GM18520 (cell line): ENCODE measurements around the gene SMOC2.
"Not testable (repeated sequence)": the region's sequence is repeated elsewhere in the genome, so short reads cannot be mapped to it uniquely, and the experiment has no call there.

Experiments
- ATAC-seq: cut with Tn5 transposase; IDR thresholded peaks from one replicate; pipeline ENCODE4 v1.9.1; 2021; ENCODE audit not compliant: unreplicated experiment

The SMOC2 gene

DNA sequence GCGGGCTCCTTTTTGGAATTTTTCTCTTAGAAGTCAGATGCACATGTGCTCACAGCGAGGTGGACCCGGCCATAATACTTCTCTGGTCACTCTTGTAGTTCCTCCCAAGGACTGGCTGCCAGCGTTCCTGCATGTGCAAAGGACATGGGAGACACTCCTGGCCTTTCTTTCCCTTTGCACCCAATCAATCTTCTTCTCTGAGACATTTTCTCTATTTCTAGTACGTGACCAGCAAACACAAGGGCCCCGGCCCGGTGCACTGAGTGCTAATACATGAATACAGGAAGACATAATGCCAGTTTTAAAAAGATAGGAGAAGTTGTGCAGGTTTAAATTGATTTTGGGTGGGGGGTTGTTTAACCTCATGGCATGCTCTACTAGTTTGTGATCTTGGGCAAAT is 233.6 kb downstream of the SMOC2 start:
- no peak for ATAC-seq

DNA sequence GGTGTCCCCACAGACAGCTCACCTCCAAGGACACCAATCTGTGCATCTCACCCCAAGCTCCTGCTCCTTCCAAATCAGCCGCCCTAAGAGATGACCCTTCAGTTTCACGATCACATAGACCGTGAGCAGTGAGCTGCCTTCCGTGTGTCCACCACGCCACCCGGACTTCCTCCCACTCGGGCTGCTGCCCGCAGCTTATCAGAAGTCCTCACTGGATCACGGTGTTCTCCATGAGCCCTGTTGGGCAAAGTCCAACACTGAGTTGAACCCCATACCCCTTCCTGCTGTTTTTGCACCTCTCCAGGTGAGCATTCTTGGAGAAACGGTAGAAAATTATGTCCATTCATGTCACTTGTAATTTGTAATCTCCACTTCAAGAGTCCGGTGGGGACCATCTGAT is 234.4 kb downstream of the SMOC2 start:
- no peak for ATAC-seq

DNA sequence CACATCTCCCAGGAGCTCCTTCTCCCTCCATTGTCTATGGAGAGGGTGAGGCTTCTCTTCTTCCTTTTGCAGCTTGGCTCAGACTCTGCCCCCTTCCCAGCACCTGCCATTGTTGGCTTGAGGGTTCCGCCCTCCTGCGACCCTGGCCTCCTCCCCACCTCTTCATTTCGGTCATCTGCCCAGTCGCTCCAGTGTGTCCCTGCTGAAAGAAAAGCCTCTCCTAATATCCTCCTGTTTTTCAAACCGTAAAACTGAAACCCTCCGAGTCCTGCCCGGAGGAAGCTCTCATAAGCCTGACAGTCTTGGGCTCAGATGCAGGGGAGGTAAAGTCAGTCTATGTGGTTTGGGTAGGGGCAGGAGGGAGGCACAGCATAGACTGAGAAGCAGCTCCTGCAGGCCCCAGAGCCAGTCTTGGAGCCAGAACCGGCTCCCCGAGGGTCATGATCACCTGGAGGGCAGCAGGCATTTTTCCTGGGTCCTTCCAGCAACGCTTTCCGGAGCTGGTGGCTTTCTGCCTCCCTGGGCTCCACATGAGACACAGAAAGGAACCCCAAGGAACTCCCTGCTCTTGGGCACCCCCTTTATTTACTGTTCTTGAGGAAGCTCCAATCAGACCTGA is 235.1 kb downstream of the SMOC2 start:
- ATAC-seq = no peak

DNA sequence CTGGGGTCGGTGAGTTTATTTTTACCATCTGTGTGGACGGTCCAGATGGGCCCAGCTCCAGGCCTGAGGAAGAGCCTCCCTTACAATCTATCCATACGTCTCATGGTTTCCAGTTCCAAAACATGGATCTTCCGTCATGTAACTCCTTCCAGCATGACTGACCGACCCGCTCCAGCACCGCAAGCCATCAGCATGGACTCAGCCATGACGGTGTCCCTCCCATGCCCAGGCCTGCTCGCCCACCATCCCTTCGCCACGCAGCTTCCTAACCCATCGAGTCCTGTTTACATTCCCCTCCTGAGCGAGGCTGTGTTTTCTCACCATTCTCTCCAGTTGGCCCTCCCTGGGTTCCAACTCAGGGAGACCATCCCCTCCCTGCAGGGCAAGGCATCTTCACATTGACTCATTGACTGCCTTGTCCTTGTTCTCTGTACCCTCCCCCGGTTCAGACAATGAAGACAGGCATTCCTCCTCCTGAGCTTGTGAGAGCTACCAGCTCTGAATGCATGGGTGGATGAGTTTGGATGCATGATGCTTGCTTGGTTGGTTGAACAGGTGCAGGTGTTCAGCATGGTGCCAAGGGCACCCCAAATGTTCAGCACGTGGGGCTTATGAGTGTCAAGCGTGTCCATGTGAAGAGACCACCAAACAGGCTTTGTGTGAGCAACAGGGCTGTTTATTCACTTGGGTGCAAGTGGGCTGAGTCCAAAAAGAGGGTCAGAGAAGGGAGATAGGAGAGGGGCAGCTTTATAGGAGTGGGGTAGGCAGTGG is 235.8 kb downstream of the SMOC2 start:
- no peak for ATAC-seq

DNA sequence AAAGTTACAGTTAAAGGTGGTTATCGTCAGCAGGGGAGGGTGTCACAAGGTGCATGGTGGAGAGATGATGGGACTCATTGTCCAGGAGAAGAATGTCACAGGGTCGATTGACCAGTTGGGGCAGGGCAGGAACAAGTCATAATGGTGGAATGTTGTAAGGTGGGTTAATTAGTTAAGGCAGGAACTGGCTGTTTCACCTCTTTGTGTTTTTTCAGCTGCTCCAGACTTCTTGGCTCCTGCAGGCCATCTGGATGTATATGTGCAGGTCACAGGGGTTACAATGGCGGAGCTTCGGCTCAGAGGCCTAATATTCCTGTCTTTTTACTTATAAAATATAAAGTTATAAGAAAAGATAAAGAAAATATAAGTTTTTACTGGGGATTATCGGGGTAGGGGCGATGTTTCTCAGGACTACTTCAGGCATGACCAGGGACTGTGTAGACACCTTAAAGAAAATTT is 236.4 kb downstream of the SMOC2 start:
- ATAC-seq = not testable (repeated sequence)

DNA sequence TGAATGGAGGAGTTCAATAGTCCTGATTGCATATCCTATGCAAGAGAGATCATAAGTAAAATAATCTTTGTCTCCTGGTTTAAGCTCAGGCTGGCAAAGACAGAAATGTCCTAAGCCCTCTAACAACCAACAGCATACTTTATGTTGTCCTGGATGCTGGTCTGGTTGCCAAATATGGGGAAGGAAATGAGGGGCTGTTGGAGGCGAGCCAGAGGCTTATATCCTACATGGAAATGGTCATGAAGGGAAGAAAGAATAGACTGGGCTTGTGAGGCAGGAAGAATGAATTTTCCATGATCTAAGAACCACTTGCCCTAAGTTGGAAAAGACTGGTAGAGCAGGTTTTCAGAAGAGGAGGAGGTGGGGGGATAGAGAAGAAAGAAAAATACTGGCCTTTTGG is 237.1 kb downstream of the SMOC2 start:
- ATAC-seq = no peak

DNA sequence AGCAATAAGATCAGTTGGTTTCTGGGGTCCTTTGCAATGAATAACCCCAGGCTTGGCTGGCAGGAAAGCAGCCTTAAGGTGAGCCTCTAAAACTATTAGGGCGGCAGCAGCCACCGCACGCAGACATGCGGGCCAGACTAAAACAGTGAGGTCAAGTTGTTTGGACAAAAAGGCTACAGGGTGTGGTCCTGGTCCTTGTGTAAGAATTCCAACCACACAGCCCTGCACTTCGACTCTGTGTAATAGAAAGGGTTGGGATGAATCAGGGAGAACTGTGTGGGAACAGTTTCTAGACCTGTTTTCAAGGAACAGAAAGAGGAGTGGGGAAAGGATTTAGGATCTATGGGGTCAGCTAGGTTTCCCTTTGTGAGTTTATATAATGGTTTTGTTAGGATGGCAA is 237.6 kb downstream of the SMOC2 start:
- no peak for ATAC-seq

DNA sequence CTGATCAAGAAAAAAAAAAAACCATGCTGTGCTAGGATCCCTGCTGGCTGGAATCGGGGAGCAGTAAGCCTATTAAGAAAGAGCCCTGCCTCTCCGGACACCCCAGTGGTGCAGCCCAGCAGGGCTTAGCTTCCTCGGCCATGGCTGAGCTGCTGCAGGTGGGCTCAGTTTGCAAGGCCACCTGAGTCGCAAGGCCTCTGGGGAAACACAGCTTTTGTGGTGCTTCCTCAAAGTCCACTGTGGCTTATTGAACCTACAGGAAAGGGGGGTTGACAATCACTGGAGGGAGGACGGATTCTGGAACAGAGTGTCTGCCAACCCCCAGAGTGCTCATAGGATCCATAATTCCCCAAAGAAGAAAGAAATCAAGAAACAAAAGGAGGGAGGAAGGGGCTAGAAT is 240.8 kb downstream of the SMOC2 start:
- ATAC-seq = no peak

DNA sequence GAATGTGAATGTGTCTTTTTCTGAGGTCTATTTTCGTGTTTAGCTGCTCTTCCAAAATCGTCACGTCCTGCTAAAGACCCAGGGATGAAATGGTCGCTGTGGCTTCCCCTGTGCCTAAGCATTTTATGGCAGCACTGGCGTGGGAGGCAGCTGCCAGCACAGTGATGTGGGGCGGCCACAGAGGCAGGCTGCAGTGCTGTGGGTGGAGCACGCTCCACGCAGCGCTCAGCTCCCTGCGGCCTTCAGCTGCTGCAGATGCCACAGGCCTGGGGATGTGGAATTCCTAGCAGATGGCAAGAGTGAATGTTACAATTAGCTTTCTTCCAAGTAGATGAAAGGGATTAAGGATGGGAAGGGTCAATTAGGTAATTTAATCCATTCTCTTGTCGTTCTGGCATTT is 242.6 kb downstream of the SMOC2 start:
- no peak for ATAC-seq

DNA sequence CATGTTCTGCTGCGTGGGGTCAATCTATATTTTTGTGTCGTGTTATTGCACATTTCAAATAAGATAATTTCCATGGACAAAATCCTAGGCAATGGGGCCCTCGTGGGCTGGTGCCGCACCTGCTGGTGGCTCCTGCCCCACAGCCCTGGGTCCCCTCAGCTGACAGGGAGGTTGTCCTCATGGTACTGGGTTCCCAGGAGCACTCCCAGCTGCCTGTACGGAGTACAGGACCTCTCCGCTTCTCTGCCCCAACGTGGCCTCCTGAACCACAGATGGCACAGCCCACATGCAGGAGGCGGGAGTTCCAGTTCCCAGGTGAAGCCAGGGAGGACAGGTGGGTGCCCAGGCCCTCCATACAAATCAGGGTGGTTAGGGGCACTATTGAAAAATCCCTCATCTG is 243.5 kb downstream of the SMOC2 start:
- no peak for ATAC-seq

DNA sequence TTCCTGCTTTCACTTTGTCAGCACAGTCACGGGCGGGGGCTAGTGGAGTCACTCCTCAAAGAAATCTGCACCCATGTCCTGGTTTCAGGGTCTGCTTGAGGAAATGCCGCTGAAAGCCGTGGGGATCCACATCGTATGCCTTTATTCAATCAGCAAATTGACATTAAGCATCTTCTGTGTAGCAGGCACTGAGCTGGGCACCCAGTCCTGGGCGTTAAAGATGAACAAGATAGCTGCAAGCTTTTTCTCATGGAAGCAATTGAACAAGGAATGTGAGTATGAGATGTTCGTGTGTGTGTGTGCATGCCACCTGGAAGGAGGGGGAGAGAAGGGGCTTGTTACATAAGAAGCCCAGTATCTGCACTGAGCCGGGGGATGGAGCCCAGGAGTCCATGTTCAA is 243.9 kb downstream of the SMOC2 start:
- ATAC-seq = no peak

DNA sequence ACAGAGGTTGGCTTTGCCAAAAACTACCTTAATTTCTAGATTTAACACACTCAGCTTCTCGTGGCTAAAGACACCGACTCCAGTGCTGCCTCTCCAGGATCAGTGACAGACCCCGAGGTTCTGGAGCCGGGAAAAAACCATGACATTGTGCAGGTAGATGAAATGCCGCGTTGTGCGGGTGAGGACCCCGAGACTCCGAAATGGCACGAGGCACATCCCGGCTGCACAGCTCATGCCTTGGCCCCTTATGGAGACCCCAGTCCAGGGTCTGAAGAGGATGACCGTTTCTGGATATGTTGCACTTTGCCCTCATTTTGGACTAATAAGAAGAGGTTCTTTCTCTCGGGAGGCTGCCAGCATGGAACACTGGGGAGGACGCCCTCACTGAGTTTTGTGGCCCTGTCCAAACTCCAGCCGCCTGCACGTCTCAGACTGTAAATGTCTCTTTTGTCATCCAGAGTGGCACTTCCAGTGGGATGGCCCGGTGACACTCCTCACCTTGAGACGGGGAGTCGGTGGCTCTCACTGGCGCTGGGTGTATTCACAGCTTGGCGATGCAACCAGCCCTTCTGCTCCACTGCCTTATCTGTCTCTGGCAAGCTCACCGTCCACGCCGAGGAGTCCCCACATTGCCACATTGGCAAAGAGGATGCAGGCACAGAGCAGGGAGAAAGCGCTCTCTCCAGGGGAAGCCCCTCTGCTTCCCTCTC is 245.2 kb downstream of the SMOC2 start:
- no peak for ATAC-seq

DNA sequence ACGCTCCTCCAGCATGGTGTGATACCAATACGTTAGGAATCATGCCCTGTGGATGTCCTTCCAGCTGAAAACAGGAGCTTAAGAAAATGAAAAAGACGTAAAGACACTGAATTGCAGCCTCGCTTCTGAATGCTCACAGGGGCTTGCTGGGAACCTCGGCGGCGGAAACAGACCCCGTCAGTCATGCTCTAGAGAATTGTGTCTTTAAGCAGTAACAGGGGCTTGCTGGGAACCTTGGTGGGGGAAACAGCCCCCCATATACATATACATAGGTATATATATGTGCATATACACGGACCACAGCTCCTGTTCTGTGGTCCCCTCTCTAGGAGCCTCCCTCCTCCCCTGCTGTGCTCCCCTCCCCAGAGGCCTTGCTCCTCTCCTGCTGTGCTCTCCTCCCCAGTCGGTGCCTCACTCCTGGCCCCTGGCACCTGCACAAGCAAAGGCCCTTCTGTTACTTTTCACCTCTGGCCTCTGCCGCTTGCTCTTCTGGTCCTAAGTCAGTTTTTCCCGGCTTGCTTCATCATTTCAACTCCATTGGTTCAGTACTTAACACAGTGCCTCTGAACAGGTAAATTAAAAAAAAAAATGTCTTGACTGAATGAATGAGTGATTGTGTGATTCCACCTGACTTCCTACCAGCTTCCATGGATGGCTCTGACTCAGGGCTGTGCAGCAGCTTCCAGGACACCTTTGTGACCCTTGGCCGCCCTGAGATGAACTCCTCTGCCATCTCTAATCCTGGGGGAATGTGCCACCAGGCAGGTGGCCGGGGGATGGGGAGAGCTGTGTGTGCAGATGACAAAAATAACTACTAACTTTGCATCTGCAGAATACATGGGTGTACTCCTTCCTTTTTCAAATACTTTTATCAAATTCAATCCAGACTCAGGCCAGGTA is 246.1 kb downstream of the SMOC2 start:
- no peak for ATAC-seq

DNA sequence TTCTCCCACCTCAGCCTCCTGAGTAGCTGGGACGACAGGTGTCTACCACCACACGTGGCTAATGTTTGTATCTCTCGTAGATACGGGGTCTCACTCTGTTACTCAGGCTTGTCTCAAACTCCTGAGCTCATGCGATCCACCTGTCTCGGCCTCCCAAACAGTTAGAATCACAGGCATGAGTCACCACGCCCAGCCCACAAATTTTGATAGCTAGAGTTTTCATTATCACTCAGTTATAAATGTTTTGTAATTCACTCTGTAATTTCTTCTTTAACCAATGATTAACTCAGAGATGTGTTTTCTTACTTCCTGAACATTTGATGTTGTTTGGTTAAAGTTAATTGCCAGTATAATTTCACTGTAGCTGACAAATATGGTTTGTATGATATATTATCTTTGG is 249.3 kb downstream of the SMOC2 start:
- ATAC-seq = no peak

DNA sequence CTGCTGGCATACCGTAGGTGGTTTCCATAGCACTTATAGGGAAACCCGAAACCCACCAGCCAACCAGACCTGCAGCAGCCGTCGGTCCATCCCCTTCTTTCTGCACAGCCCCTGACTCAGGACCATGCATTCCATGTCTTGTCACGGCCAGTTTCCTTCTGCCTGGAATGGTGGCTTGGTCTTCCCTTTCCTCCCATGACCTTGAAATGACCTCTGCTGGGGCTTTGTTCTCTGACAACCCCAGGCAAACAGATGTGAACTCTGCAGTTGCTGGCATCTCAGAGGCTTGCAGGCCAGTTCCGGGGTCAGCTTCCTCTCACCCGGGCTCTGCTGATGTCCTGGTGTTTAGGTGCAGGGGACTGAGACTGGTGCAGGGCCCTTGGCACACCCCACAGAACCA is 250.8 kb downstream of the SMOC2 start:
- no peak for ATAC-seq

DNA sequence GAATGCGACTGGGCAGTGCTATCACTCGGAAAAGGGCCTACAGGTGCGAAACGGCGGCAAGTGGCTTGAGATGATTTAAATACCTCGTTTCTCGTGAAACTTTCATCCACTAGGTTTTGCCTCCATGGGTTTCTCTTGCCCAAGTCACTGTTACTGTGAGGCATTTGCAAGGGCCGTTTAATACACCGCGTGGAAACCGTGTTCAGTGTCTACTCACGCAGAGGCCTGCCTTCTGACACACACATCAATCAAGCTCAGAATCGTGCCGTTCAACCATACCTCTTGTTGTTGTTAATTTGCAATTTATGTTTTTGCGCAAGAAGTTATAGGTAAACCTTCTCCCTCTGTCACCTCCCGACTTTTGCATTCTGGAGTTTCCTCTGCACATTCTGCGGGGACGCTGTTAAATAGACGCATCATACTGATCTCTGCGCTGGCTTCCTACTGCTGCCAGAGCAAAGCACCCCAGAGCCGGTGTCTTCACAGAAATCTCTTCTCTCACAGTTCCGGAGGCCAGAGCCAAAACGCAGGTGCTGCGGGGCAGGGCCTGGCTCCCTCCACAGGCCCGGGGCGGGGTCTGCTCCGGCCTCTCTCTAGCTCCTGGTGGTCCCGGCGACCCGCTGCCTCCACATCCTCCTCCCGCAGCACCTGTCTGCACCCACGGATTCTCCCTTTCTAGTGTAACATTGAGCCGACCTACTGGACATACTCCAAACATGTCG is 251.4 kb downstream of the SMOC2 start:
- no peak for ATAC-seq

DNA sequence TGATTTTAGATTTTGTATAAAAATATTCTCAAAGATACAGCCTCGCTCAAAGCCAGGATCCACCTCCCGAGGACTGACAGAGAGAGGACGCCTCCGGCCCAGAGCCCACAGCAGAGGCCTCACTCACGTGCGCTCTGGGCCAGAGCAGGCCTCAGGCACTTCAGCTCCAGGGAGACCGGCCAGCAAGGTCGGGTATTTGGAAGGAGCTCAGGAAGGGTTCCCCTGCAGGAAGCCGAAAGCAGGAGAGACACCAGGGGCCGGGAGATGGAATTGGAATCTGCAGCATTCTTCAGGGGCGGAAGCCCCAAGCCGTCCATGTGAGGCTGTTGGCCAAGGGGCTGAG is 251.9 kb downstream of the SMOC2 start:
- ATAC-seq = not testable (repeated sequence)

DNA sequence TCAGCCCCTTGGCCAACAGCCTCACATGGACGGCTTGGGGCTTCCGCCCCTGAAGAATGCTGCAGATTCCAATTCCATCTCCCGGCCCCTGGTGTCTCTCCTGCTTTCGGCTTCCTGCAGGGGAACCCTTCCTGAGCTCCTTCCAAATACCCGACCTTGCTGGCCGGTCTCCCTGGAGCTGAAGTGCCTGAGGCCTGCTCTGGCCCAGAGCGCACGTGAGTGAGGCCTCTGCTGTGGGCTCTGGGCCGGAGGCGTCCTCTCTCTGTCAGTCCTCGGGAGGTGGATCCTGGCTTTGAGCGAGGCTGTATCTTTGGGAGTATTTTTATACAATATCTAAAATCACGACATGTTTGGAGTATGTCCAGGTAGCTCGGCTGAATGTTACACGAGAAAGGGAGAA is 253.8 kb downstream of the SMOC2 start:
- ATAC-seq = not testable (repeated sequence)

DNA sequence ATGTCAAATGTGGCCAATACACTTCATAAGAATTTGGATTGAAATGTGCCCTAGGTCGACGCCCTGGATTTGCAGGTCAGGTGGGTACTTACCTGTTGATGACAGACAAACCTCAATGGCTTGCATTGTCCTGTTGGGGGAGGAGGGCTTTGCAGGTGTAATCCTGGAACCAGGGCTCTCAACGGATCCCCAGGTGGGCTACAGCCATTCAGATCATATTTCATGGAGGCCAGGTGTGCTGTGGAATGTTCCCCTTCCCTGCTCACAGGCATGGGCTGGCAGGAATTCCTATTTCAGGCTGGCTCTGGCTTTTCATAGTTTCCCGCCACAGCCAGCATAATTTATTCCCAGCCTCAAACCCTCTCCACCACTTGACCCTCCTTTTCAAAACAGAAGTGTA is 254.7 kb downstream of the SMOC2 start:
- ATAC-seq = no peak

DNA sequence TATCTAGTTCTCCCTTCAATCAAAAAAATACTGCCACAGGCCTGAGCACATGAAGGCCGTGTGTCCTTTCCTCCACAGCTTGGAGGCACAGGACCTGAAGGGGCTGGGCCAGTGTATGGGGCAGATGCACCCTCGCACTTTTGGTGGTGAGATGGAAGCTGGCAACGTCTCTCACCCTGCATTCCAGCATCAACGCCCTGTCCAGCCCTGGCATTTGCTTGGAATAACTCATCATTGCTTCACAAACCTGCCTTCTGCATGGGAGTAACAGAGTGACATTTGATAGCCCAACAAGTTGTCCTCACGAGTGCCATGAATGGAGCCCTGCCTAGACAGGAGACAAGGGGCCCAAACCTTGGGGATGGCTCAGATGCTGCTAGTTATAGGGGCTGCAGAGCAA is 257.9 kb downstream of the SMOC2 start:
- ATAC-seq = no peak
